HG03025 (cell line): ENCODE data around the gene CD44.

Experiments used
- ATAC-seq: cut with Tn5 transposase; IDR thresholded peaks from one replicate; pipeline ENCODE4 v1.9.1; 2021; ENCODE audit warnings: mild to moderate bottlenecking, moderate library complexity; ENCODE audit not compliant: unreplicated experiment, low FRiP score

Gene CD44

DNA sequence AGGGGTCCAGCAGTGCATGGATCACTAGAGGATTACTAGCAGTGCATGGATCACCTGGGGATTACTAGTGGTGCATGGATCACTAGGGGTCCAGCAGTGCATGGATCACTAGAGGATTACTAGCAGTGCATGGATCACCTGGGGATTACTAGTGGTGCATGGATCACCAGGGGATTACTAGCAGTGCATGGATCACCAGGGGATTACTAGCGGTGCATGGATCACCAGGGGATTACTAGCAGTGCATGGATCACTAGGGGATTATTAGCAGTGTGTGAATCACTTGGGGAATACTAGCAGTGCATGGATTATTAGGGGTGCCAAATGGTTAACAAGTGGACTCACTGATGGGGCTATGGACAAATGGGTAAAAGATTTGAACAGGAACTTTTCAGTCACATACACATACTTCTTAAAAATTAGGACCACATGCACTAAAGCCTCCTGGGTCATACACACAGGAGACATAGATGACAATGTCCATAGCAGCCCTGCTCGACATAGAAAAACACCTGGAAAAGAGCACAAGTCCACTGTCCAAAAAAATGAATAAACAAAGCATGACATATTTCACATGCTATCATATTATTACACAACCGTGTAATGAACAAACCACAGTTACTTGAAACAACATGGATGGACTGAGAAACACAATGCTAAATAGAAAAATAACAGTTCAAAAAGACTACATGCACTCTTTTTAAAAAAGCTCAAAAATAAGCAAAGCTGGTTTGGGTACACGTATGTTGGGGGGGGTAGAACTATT lies 109.8 kb downstream of the CD44 start:
- ATAC-seq = no peak

DNA sequence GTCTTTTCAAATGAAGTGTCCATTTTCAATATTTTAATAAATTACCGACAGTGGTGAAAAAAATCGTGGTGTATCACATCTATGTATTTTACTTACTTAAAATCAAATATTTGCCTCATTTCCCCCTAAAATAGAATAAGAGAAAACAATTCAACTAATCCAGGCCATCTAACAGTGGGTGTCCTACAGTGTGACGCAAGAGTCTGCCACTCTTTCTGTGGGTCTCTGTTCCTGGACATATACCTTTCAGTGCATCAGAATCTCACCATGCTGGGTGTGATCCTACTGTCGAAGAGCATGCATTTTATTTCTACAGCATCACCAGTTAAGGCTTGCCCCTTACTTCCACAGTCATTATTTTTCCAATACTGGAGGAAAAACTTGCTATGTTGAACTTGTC lies 111.2 kb downstream of the CD44 start:
- no peak for ATAC-seq

DNA sequence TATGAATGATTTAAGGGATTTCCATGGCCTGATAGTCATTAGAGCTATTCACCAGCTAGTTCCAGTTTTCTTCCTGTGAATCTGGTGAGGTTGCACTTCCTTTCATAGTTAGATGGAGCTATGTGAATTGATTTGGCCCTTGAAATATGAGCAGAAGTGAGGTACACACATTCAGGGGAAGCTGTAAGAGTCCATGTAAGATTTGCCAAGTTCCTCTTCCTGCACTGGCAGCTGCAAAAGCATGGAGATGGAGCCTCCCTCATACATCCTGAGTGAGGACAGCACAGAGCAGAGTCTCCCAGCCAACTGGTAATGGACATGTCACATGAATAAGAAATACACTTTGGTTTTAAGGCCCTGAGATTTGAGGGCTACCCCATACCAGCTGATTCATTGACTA lies 111.7 kb downstream of the CD44 start:
- ATAC-seq = no peak

DNA sequence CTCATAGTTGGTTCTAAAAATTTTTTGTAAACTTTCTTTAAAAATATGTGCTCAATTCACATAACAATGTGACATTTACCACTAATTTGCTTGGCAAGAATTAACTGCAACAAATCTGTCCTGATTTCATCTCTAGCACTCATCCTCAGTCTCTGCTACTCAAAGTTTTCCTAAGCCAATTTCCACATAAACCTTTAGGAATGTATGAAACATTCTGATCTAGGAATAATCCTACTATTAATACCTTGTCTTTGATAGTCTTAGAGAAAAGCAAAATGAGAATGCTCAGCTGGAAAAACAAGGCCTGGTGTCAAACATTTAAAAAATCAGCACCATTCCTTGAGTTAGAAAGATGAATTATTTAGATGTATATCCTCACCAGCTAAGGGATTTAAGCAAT lies 114.3 kb downstream of the CD44 start:
- ATAC-seq = no peak

DNA sequence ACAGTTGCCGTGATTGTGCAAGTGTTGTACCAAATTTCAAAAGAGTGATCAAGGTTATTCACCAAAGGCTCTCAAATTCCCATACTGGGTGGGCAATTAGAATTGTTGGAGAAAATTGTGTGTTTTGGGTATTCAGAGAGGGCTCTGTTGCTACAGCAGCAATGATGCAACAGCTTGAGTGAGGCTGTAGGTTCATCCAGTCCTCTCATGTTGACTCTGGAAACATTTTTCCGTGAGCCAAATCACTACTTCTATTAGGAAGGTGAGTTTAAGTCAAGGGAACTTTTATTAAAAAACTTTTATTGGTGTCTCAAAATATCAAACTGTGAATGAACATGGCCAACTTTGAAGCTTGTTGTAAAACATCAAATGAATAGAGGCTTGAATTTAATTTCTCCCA lies 116.5 kb downstream of the CD44 start:
- ATAC-seq = no peak

DNA sequence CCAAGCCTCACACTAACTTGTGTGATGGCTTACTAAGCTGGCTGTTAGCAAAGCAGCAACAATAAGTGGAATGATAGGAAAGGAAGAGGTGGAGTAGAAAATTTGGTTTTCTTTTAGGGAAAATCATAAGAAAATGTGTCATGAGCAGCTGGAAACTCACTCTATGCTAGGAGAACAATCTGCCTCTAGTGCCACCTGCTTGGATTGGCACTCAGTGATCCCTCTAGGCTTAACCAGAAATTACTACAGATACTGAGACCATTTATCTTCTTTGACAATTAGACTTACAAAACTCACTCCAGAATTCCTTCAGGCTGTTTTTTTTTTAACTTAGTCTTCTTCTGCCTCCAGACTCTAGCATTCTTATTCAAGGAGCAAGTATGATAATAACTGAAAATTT lies 117.3 kb downstream of the CD44 start:
- no peak for ATAC-seq

DNA sequence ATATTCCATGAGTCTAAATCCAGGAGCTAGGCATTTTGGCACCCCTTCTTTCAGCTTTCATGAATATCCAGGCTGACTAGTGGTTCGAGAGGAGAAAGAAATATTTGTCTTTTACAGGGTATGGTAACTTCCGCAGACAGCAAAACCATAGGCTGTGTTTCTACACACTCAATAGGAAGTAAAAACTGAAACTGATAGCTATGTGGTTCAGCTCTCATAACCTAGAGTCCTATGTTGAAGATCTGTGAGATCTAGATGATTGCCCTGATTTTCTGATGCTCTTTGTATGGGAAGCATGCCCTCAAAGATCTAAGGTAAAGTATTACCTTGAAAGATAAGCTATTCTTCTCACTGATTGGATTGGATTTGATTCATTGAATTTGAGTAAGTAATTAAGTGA lies 118.3 kb downstream of the CD44 start:
- peak; percentile 99 for ATAC-seq

DNA sequence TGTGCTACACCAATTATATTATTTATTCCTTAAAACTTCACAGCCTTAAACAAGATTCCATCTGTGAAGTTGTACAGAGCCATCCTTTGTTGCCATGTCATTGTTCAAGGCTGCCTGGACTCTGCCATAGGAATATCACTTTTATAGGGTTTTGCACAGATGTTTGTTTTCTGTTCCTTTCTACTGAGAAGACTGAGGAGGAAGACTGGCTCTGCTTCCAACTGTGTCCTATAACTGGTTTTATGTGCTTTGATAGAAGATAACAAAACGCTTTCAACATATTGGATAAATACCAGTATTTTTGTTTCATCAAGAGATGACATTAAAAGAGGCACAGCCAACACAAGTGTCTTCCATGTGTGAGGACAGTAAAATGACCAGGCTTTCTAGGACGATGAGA lies 120.6 kb downstream of the CD44 start:
- no peak for ATAC-seq

DNA sequence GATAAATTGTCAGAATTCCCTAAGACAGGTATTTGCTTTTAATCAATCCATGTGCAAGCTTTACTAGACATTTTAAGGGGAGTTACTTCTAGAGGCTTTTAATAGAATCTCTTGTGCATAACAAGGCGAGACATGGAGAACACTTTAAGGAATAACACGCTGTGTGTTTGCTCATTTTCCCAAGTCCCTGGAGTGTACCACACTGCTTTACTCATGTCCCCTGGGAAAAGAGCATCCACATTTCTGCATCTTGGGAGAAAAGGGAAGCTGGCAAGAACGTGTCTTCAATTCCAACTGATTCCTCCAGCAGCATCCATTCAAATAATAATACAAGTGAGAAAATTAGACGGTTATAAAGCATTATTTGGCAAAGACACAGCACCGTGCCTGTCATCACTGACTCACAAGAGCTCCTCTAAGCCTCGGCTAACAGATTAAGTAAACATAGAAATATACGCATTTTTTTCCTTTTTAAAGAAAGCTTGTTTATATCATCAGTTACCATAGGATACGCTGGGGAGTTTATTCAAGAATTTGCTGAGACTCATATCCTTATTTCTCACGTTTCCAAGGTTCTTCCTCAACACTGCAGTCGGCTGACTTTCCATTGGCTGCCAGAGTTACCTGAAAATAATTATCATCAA lies 121.5 kb downstream of the CD44 start:
- no peak for ATAC-seq

DNA sequence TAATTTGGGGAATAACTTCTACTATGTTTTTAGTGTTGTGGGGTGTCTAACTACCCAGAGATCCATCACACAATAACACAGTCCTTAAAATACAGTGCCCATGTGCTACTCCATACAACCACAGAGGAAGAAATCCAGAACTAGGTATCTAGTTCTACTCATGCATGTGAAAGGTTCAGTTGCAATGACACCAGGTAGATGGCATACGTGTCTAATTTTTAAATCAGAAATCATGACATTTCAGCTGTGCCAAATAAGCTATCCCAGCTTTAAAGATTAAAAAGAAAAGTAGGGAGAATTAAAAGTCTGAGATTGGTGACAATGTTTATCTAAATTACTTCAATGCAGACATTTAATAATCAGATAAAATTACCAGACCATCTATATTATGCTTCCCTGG lies 122.2 kb downstream of the CD44 start:
- ATAC-seq = no peak

DNA sequence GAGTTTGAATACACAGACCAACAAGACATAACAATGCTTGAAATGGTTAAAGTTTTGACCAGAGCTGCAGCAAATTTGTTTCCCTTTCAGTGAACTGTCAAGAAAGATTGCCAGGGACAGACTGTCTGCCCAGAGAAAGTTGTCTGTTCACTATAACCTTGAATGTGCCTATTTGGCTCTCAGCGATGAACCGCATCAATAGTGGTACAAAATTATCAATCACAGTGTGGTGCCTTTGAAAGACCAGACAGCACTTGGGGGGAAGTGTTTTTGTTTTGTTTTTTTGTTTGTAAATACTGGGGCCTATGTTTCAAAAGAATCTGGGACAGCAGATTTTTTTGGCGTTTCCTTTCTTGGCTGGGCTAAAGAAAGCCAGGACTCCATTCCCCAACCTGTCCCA lies 123.1 kb downstream of the CD44 start:
- ATAC-seq = no peak

DNA sequence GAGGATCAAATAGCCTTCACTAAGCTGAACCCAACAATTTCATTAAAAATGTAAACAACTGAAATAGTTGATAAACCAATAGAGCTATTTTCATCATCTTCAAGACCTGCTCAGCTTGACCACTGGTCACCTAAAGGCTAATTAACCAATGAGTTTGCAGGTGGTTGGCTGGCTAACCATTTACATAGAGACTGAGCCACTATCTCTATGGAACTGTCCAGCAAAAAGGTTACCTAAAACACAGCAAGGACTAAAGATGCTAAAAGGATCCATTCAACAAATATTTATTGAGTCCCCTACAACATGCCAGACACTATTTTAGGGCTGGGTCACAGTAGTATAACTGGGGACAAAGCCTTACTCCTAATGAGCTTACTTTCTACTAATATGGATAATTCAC lies 123.8 kb downstream of the CD44 start:
- no peak for ATAC-seq

DNA sequence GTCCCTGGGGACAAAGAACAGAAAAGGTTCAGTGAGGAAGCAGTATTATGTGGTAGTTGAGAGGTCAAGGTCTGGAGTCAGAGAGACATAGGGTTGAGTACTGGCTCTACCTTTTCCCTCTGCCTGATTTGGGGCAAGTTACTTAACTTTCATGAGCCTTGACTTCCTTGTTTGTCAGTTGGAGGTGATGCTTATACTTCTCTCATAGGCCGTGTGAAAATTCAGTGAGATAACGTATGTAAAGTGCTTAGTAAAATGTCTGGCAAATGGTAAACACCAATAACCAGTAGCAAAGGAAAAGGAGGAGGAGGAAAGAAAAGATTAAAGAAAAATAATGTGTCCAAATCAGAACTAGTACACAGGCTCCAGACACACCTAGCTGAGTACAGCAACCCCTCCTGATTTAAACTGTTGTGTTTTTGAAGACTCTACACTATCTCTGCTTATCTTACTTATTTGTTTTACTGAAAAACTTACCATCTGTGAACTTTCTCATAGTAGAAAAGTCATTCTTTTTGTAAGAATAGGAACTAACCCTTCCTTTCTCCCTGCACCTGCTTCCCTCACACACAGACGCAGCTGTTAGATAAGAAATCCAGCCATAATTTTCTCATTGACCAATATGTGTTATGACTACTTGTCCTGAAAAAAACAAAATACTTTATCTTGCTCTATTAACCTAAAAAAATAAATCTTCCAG lies 126.9 kb downstream of the CD44 start:
- no peak for ATAC-seq

DNA sequence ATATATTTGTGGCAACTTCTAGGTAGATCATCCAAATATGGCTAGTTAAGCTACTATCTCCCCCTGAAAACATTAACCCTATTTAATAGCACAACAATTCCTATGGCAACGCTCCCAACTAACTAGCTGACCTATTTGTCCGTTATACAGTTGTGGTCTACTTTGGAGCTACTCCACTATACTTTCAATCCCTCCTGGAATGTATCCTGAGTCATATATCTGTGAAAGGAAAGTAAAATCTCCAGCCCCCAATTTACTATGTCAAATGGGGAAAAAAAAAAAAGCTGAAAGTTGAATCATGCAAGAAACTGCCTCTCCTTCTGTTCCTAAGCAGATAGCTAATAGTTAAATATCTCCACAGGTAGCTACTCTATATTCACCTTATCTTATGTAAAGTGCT lies 128.5 kb downstream of the CD44 start:
- no peak for ATAC-seq

DNA sequence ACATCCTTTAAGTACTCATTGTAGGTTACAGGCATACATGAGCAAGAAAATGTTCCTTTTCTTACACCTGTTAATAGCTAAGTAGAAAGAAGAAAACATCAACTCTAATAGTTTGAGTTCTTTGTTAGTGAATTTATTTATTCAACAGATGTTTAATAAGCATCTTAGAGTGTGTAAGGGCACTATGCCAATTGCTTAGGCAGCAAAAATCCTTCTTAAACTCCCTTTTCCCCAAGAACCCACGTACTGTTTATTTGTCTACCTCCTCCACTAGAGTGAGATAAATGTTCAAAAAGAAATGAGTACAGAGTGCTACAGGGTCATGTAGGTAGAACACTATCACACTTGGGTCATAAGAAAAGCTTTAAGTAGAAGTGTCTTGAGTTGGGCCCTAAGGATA lies 131.4 kb downstream of the CD44 start:
- no peak for ATAC-seq

DNA sequence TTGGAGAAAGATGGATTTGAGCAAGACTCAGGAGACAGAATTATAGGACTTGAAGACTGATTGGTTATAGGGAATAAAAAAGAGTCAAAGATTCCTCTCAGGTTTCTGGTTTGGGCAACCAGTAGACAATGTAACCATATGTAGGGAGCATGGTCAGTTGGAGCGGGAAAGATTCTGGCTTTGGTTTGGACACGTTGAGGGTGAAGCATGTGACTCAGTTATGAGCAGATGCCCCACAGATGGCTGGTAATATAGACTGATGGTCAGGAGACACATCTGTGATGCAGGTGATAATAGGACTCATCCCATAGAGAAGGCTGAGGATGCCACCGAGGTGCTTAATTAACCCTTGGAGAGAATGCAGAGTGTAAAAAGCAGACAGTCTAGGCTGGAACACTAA lies 132.1 kb downstream of the CD44 start:
- ATAC-seq = no peak

DNA sequence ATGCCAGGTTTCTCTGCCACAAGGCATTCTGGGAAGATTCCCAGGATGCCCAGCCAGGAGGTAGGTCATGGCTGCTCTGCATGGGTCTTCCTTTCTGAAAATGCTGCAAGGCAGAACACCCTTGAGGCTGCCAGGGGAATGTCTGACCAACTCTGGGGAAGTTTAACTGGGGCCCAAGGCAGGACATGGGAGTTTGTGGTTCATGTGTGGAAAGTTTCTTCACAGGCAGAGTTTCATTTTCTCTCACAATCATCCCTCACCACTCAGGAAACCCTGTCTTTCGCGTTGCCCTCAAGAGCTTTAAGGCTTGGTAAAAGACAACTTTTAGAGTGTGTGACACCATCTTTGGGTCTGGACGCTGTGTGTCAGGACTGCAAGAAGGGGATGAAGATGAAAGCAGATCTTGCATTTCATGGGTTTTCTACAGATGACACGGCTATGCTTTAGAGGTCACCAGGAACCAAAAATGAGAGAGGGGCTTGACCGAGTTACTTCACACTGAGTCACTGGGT lies 133.5 kb downstream of the CD44 start:
- peak; percentile 67 for ATAC-seq

DNA sequence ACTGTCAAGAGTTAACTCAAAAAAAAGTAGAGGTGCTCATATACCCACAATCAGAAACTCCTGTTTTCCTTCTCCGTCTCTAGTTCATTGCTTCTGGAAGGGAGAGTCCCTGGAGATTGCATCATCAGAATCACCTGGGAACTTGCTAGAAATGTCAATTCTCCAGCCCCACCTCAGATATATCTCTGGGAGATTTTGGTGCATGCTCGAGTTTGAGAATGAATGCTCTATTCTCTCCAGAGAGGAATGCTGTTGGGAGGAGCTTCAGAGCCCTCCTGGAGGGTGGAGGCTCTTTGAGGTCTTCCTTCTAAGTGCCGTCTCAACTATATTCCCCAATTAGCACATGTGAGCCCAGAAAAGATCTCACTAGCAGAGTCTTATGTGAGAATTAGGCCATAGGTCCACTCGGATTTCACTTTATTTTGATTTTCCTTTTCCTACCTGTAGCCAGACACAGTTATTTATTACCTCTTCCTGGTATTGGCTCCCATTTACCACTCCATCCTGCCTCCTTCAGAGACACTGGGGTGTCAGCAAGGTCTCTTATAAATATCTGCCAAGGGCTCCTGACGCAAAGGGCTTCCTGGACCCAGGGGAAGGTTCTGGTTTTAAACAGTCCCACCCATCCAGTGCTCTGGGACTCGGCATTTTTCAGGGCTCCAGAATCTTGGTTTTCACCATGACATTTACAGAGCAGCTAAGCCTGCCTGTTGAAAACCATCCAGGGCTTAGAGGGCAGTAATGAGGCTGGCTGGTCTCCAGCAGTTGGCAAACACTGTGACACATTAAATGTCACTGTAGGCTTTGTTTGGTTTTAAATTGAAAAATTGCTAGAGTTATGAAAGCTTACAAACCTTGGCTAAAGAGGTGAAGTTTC lies 136.2 kb downstream of the CD44 start:
- ATAC-seq = no peak

DNA sequence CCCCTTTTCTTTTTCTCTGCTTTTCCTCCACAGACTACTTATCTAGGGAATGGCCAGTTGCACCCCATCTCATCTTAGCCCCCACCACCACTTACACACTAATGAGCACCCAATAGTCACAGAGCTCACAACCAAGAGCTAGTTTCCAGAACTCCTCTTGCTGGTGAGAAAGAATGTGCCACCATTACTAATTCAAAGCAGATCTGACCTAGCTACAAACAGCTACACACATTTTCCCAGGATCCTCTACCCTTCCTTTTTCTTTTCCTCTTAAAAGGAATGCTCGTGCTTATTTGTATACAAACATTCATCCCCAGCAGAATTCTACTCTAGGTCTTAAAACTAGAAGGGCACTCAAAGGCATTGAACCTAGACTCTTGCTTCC lies 136.8 kb downstream of the CD44 start:
- ATAC-seq = no peak

DNA sequence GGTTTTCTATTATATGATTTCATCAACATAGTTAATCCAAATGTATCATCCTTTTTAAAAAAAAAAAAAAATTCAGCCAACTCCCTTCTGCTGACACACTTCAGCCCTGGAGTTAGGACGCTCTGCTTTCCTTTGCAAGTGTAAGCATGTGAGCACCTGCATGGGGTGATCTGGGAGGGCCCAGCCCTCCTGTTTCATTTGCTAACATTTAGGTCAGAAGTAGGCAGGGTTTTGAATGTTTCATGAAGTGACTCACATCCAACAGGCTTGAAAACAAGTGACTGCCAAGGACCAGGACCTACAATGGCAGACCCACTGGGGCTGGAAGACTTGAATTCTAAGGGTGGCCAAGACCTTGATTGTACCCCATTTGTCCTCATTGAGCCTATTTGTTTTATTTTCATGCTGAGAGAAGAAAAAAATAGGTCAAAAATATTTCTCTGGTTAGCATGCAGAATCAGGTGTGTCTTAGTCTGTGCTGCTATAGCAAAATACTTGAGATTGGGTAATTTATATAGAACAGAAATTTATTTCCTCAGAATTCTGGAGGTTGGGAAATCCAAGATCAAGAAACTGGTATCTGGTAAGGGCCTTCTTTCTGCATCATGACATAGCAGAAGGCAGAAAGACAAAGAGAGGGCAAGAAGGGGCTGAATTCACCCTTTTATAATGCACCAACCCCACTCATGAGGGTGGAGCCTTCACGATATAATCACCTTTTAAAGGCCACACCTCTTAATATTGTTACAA lies 137.6 kb downstream of the CD44 start:
- no peak for ATAC-seq
